ENCODE results near the gene EHD2. TPM values are rescaled to one million over a fixed set of nuclear protein-coding genes. Genes with fewer than 3 reads are reported as not detected.
A peak's percentile ranks its signal among the peaks of the same experiment; 100 is the strongest.

Gene EHD2
- total and polyA plus RNA-seq, 3 experiments from 2014 or later, result 0.07 TPM; not detected in 2

GRCh38 chr19:47674548-47674947 is 38.7 kb upstream of the EHD2 start:
- no peak overlapping the region for H3K4me3 Mint-ChIP-seq
- H3K36me3 ChIP-seq (ENCODE audit: insufficient read depth, low read length), result peaks cover 11% of the 10 kb centered on the region
- no peak overlapping the region for H3K4me3 ChIP-seq (ENCODE audit: low read length)
- H3K9me3 ChIP-seq (ENCODE audit: low read length), result no peaks in the 10 kb centered on the region
- H3K27ac ChIP-seq (ENCODE audit: low read depth, low read length), result no peak overlapping the region
- H3K27me3 ChIP-seq (ENCODE audit: insufficient read depth, low read length, poor library complexity, severe bottlenecking), result no peaks in the 10 kb centered on the region
- peaks cover 0 to 68% (median 11%) of the 10 kb centered on the region in 3 donors for H3K36me3 Mint-ChIP-seq
- POLR2A ChIA-PET, result no interaction called here
- H3K4me1 ChIP-seq (ENCODE audit: insufficient read depth, low read length), result no peaks in the 10 kb centered on the region
- H3K27ac Mint-ChIP-seq, result peak overlapping the region in 2 of 8 donors; percentile 2 to 78
- no peaks in the 10 kb centered on the region for H3K9me3 Mint-ChIP-seq
- no peak for DNase-seq
- CTCF ChIA-PET, result no interaction called here
- H3K27me3 Mint-ChIP-seq, result no peaks in the 10 kb centered on the region
- peaks cover 0 to 5% (median 0%) of the 10 kb centered on the region in 3 donors for H3K4me1 Mint-ChIP-seq

- no peaks in the 10 kb centered on the region for H3K27me3 ChIP-seq (ENCODE audit: insufficient read depth, low read length, poor library complexity, severe bottlenecking)
- peaks cover 0 to under 1% (median 0%) of the 10 kb centered on the region in 3 donors for H3K4me1 Mint-ChIP-seq
- no peaks in the 10 kb centered on the region for H3K9me3 ChIP-seq (ENCODE audit: low read length)
- H3K36me3 ChIP-seq (ENCODE audit: insufficient read depth, low read length), result peaks cover 10% of the 10 kb centered on the region
- peaks cover 0 to 63% (median 9%) of the 10 kb centered on the region in 3 donors for H3K36me3 Mint-ChIP-seq
- no peak overlapping the region for H3K27ac ChIP-seq (ENCODE audit: low read depth, low read length)
- no peak for DNase-seq
- ChIA-PET CTCF (no interaction called here), POLR2A (no interaction called here)
- no peaks in the 10 kb centered on the region for H3K4me1 ChIP-seq (ENCODE audit: insufficient read depth, low read length)
- H3K27ac Mint-ChIP-seq, result peak overlapping the region in 3 of 8 donors; percentile 54 to 79 (median 68)
- H3K27me3 Mint-ChIP-seq, result no peaks in the 10 kb centered on the region
- H3K9me3 Mint-ChIP-seq, result no peaks in the 10 kb centered on the region
- no peak overlapping the region for H3K4me3 Mint-ChIP-seq
- H3K4me3 ChIP-seq (ENCODE audit: low read length), result no peak overlapping the region
These were observed 38.0 kb upstream of the EHD2 start for GRCh38 chr19:47675271-47675670.

GRCh38 chr19:47675859-47676258 is 37.4 kb upstream of the EHD2 start:
- Mint-ChIP-seq H3K4me3 (no peak overlapping the region), H3K27ac (peak overlapping the region in 2 of 8 donors; percentile 54 to 78), H3K9me3 (no peaks in the 10 kb centered on the region), H3K36me3 (peaks cover 0 to 59% (median 9%) of the 10 kb centered on the region in 3 donors), H3K27me3 (no peaks in the 10 kb centered on the region), H3K4me1 (no peaks in the 10 kb centered on the region)
- no peaks in the 10 kb centered on the region for H3K27me3 ChIP-seq (ENCODE audit: insufficient read depth, low read length, poor library complexity, severe bottlenecking)
- no peak overlapping the region for H3K4me3 ChIP-seq (ENCODE audit: low read length)
- POLR2A ChIA-PET, result no interaction called here
- H3K9me3 ChIP-seq (ENCODE audit: low read length), result no peaks in the 10 kb centered on the region
- CTCF ChIA-PET, result no interaction called here
- no peak for DNase-seq
- no peak overlapping the region for H3K27ac ChIP-seq (ENCODE audit: low read depth, low read length)
- H3K4me1 ChIP-seq (ENCODE audit: insufficient read depth, low read length), result no peaks in the 10 kb centered on the region
- peaks cover 4% of the 10 kb centered on the region for H3K36me3 ChIP-seq (ENCODE audit: insufficient read depth, low read length)

- H3K27ac ChIP-seq (ENCODE audit: low read depth, low read length), result no peak overlapping the region
These were observed 36.4 kb upstream of the EHD2 start for GRCh38 chr19:47676811-47677210.

GRCh38 chr19:47679251-47679900 is 33.8 kb upstream of the EHD2 start:
- no peak for DNase-seq
- Histone ChIP-seq H3K9me3 (ENCODE audit: low read length) (no peaks in the 10 kb centered on the region), H3K4me3 (ENCODE audit: low read length) (no peak overlapping the region), H3K4me1 (ENCODE audit: insufficient read depth, low read length) (no peaks in the 10 kb centered on the region), H3K27ac (ENCODE audit: low read depth, low read length) (no peak overlapping the region), H3K36me3 (ENCODE audit: insufficient read depth, low read length) (peaks cover 3% of the 10 kb centered on the region), H3K27me3 (ENCODE audit: insufficient read depth, low read length, poor library complexity, severe bottlenecking) (no peaks in the 10 kb centered on the region)
- H3K9me3 Mint-ChIP-seq, result no peaks in the 10 kb centered on the region
- ChIA-PET POLR2A (no interaction called here), CTCF (interaction anchor here (1.4 kb wide), 1 partner anchor 164 kb away, joined by 3 read pairs; the partner anchor contains the start of gene NAPA)
- no peaks in the 10 kb centered on the region for H3K27me3 Mint-ChIP-seq
- no peak overlapping the region for H3K27ac Mint-ChIP-seq
- H3K36me3 Mint-ChIP-seq, result peaks cover 0 to 60% (median 10%) of the 10 kb centered on the region in 3 donors
- peaks cover 2 to 6% (median 4%) of the 10 kb centered on the region in 3 donors for H3K4me1 Mint-ChIP-seq
- H3K4me3 Mint-ChIP-seq, result no peak overlapping the region

More at GRCh38 chr19:47676811-47677210, 36.4 kb upstream of the EHD2 start:
- Histone ChIP-seq H3K27me3 (ENCODE audit: insufficient read depth, low read length, poor library complexity, severe bottlenecking) (no peaks in the 10 kb centered on the region), H3K36me3 (ENCODE audit: insufficient read depth, low read length) (peaks cover 3% of the 10 kb centered on the region), H3K9me3 (ENCODE audit: low read length) (no peaks in the 10 kb centered on the region), H3K4me1 (ENCODE audit: insufficient read depth, low read length) (no peaks in the 10 kb centered on the region), H3K4me3 (ENCODE audit: low read length) (no peak overlapping the region)
- Mint-ChIP-seq H3K4me3 (no peak overlapping the region), H3K4me1 (peaks cover 0 to 2% (median 0%) of the 10 kb centered on the region in 3 donors), H3K36me3 (peaks cover 0 to 61% (median 13%) of the 10 kb centered on the region in 3 donors), H3K27ac (peak overlapping the region in 2 of 8 donors; percentile 26 to 50), H3K27me3 (no peaks in the 10 kb centered on the region), H3K9me3 (no peaks in the 10 kb centered on the region)
- POLR2A ChIA-PET, result no interaction called here
- CTCF ChIA-PET, result no interaction called here
- no peak for DNase-seq

GRCh38 chr19:47679922-47680857 is 33.0 kb upstream of the EHD2 start:
- Histone ChIP-seq H3K4me1 (ENCODE audit: insufficient read depth, low read length) (no peaks in the 10 kb centered on the region), H3K4me3 (ENCODE audit: low read length) (no peak overlapping the region), H3K27me3 (ENCODE audit: insufficient read depth, low read length, poor library complexity, severe bottlenecking) (no peaks in the 10 kb centered on the region), H3K9me3 (ENCODE audit: low read length) (no peaks in the 10 kb centered on the region), H3K36me3 (ENCODE audit: insufficient read depth, low read length) (peaks cover 3% of the 10 kb centered on the region), H3K27ac (ENCODE audit: low read depth, low read length) (no peak overlapping the region)
- Mint-ChIP-seq H3K4me1 (peaks cover 4 to 6% (median 4%) of the 10 kb centered on the region in 3 donors), H3K27ac (no peak overlapping the region), H3K27me3 (no peaks in the 10 kb centered on the region), H3K36me3 (peaks cover 0 to 55% (median 8%) of the 10 kb centered on the region in 3 donors), H3K9me3 (no peaks in the 10 kb centered on the region), H3K4me3 (no peak overlapping the region)
- ChIA-PET CTCF (no interaction called here), POLR2A (no interaction called here)
- DNase-seq, result no peak

GRCh38 chr19:47680858-47681332 is 32.3 kb upstream of the EHD2 start:
- Histone ChIP-seq H3K36me3 (ENCODE audit: insufficient read depth, low read length) (peaks cover 3% of the 10 kb centered on the region), H3K9me3 (ENCODE audit: low read length) (no peaks in the 10 kb centered on the region), H3K4me1 (ENCODE audit: insufficient read depth, low read length) (no peaks in the 10 kb centered on the region), H3K27ac (ENCODE audit: low read depth, low read length) (no peak overlapping the region), H3K27me3 (ENCODE audit: insufficient read depth, low read length, poor library complexity, severe bottlenecking) (no peaks in the 10 kb centered on the region), H3K4me3 (ENCODE audit: low read length) (no peak overlapping the region)
- peaks cover 0 to 55% (median 8%) of the 10 kb centered on the region in 3 donors for H3K36me3 Mint-ChIP-seq
- no peaks in the 10 kb centered on the region for H3K9me3 Mint-ChIP-seq
- no peak overlapping the region for H3K27ac Mint-ChIP-seq
- ChIA-PET CTCF (no interaction called here), POLR2A (no interaction called here)
- DNase-seq, result no peak
- H3K27me3 Mint-ChIP-seq, result no peaks in the 10 kb centered on the region
- peaks cover 4 to 7% (median 6%) of the 10 kb centered on the region in 3 donors for H3K4me1 Mint-ChIP-seq
- H3K4me3 Mint-ChIP-seq, result no peak overlapping the region

- Histone ChIP-seq H3K4me3 (ENCODE audit: low read length) (no peak overlapping the region), H3K9me3 (ENCODE audit: low read length) (no peaks in the 10 kb centered on the region), H3K27ac (ENCODE audit: low read depth, low read length) (no peak overlapping the region), H3K27me3 (ENCODE audit: insufficient read depth, low read length, poor library complexity, severe bottlenecking) (no peaks in the 10 kb centered on the region), H3K4me1 (ENCODE audit: insufficient read depth, low read length) (no peaks in the 10 kb centered on the region), H3K36me3 (ENCODE audit: insufficient read depth, low read length) (peaks cover 3% of the 10 kb centered on the region)
- peak overlapping the region in 1 of 8 donors; percentile 71 for H3K27ac Mint-ChIP-seq
- ChIA-PET POLR2A (no interaction called here), CTCF (no interaction called here)
- H3K9me3 Mint-ChIP-seq, result no peaks in the 10 kb centered on the region
- peaks cover 4 to 7% (median 6%) of the 10 kb centered on the region in 3 donors for H3K4me1 Mint-ChIP-seq
- no peak overlapping the region for H3K4me3 Mint-ChIP-seq
- H3K36me3 Mint-ChIP-seq, result peaks cover 0 to 55% (median 8%) of the 10 kb centered on the region in 3 donors
- H3K27me3 Mint-ChIP-seq, result no peaks in the 10 kb centered on the region
- DNase-seq, result no peak
These were observed 31.8 kb upstream of the EHD2 start for GRCh38 chr19:47681388-47681787.

Measured in CD8-positive, alpha-beta memory T cell (primary cell).